Measurements from ENCODE around the gene ORMDL3. TPM values are rescaled to one million over a fixed set of nuclear protein-coding genes. Genes with fewer than 3 reads are reported as not detected.

ORMDL3 gene
- total RNA-seq, 1 experiment from 2014 or later: 58.6 TPM

- H3K4me1 Mint-ChIP-seq: peaks cover 0 to 2% of the 10 kb centered on the region in 2 experiments; a peak in 1 of 4 replicates
- no peaks in the 10 kb centered on the region for H3K79me2 ChIP-seq (ENCODE audit: insufficient read depth, low read length)
- no peak overlapping the region for H2BK5ac ChIP-seq (ENCODE audit: insufficient read length, low read length)
- no peak overlapping the region for H3K23ac ChIP-seq (ENCODE audit: insufficient read length, low read depth, low read length)
- no peak for DNase-seq
- no peak overlapping the region for H3T11ph ChIP-seq (ENCODE audit: low read length)
- no peak overlapping the region for H3K4me3 Mint-ChIP-seq
- no peak overlapping the region for H3K4ac ChIP-seq (ENCODE audit: low read depth, low read length)
- H3K36me3 Mint-ChIP-seq (ENCODE audit: insufficient read depth in 1 of 3, low read depth in 3 of 3): peaks cover 9 to 28% (median 21%) of the 10 kb centered on the region in 3 experiments; a peak in 5 of 7 replicates
- H2BK12ac ChIP-seq (ENCODE audit: insufficient read length, low read depth, low read length): no peak overlapping the region
- no peak overlapping the region for H2AK5ac ChIP-seq (ENCODE audit: insufficient read length, low read length)
- no peak overlapping the region for H4K8ac ChIP-seq (replicated peaks; ENCODE audit: insufficient read length, low read depth, low read length)
- no peaks in the 10 kb centered on the region; the same call in 1 of the 2 replicates for H3K27me3 Mint-ChIP-seq (ENCODE audit: low read depth)
- H3K14ac ChIP-seq (ENCODE audit: insufficient read depth, low read length): no peak overlapping the region
- H2BK15ac ChIP-seq (ENCODE audit: low read depth, low read length): no peak overlapping the region
- no peak for TF ChIP-seq CTCF (conservative IDR thresholded peaks at IDR 0.05)
- no peak overlapping the region for H3K56ac ChIP-seq (ENCODE audit: insufficient read length, low read depth, low read length)
- H3K9ac ChIP-seq (ENCODE audit: extremely low read depth, insufficient read length, low read length): no peak overlapping the region
- no peaks in the 10 kb centered on the region for H4K20me1 ChIP-seq (ENCODE audit: control insufficient read depth, insufficient read depth, insufficient read length)
- no peaks in the 10 kb centered on the region for H3K27me3 ChIP-seq (ENCODE audit: insufficient read depth, low read length)
- H2BK120ac ChIP-seq (ENCODE audit: low read depth, low read length, poor library complexity, severe bottlenecking): no peak overlapping the region
- H4K91ac ChIP-seq (ENCODE audit: insufficient read length, low read depth, low read length): no peak overlapping the region
- H3K27ac ChIP-seq (ENCODE audit: insufficient read length, low read depth, low read length): no peak overlapping the region
- no peak overlapping the region for H3K18ac ChIP-seq (ENCODE audit: insufficient read length, low read depth, low read length)
- no peak overlapping the region for H3K4me2 ChIP-seq (ENCODE audit: insufficient read depth, insufficient read length, low read length)
- no peaks in the 10 kb centered on the region for H3K79me1 ChIP-seq (ENCODE audit: insufficient read depth, low read depth, low read length, poor library complexity, severe bottlenecking)
- H2AFZ ChIP-seq (ENCODE audit: low read length): no peak overlapping the region
- no peaks in the 10 kb centered on the region for H3K9me3 ChIP-seq (ENCODE audit: control insufficient read depth, low read depth, low read length)
- H3K4me1 ChIP-seq (ENCODE audit: insufficient read depth, low read length): no peaks in the 10 kb centered on the region
- H4K5ac ChIP-seq (ENCODE audit: insufficient read length, low read depth, low read length): no peak overlapping the region
- no peaks in the 10 kb centered on the region for H3K9me3 Mint-ChIP-seq
- H3K23me2 ChIP-seq (ENCODE audit: insufficient read length, low read depth, low read length, poor library complexity, severe bottlenecking): no peaks in the 10 kb centered on the region
- WGBS (ENCODE audit: extremely low coverage, insufficient read length, low lambda C conversion rate): no CpG with 5 or more reads among the region's 4 CpGs
- H3K27ac Mint-ChIP-seq: no peak overlapping the region
- H2BK20ac ChIP-seq (ENCODE audit: low read depth, low read length, poor library complexity, severe bottlenecking): no peak overlapping the region
These were observed 11.8 kb downstream of the ORMDL3 start for GRCh38 chr17:39915559-39915958.

Measured in H9 (cell line).